Smooth muscle cell of the brain vasculature (primary cell): ENCODE results near the gene KSR2.
"Not testable (repeated sequence)": the region's sequence is repeated elsewhere in the genome, so short reads cannot be mapped to it uniquely, and the experiment has no call there.

ENCODE experiments used
- DNase-seq: peaks from one replicate; pipeline ENCODE4 v3.0.0-alpha.2; 2012; ENCODE audit warnings: low read depth, low spot score

Gene KSR2

GRCh38 chr12:117891265-117891664 lies 77.5 kb downstream of the KSR2 start:
- DNase-seq, result not testable (repeated sequence)

- DNase-seq, result no peak
Measured at GRCh38 chr12:117890644-117891043, 78.1 kb downstream of the KSR2 start.

- no peak for DNase-seq
Measured at GRCh38 chr12:117890137-117890536, 78.7 kb downstream of the KSR2 start.

GRCh38 chr12:117889098-117889497 lies 79.7 kb downstream of the KSR2 start:
- no peak for DNase-seq

GRCh38 chr12:117885211-117885610 lies 83.6 kb downstream of the KSR2 start:
- DNase-seq, result no peak

GRCh38 chr12:117884161-117884560 lies 84.6 kb downstream of the KSR2 start:
- no peak for DNase-seq

- DNase-seq, result no peak
Measured at GRCh38 chr12:117882603-117883184, 86.1 kb downstream of the KSR2 start.

- no peak for DNase-seq
Measured at GRCh38 chr12:117882181-117882580, 86.6 kb downstream of the KSR2 start.

GRCh38 chr12:117881517-117881916 lies 87.3 kb downstream of the KSR2 start:
- no peak for DNase-seq

GRCh38 chr12:117878605-117879004 lies 90.2 kb downstream of the KSR2 start:
- no peak for DNase-seq

GRCh38 chr12:117876436-117876816 lies 92.4 kb downstream of the KSR2 start:
- DNase-seq, result no peak

GRCh38 chr12:117875744-117876435 lies 92.9 kb downstream of the KSR2 start:
- no peak for DNase-seq

- no peak for DNase-seq
Measured at GRCh38 chr12:117874842-117875434, 93.9 kb downstream of the KSR2 start.

- not testable (repeated sequence) for DNase-seq
Measured at GRCh38 chr12:117874198-117874597, 94.6 kb downstream of the KSR2 start.

- no peak for DNase-seq
Measured at GRCh38 chr12:117872546-117873169, 96.1 kb downstream of the KSR2 start.

- DNase-seq, result no peak
Measured at GRCh38 chr12:117869551-117869950, 99.2 kb downstream of the KSR2 start.

GRCh38 chr12:117867348-117867747 lies 101.4 kb downstream of the KSR2 start:
- no peak for DNase-seq

GRCh38 chr12:117865505-117865904 lies 103.3 kb downstream of the KSR2 start:
- DNase-seq, result no peak

- no peak for DNase-seq
Measured at GRCh38 chr12:117863002-117863709, 105.6 kb downstream of the KSR2 start.

- no peak for DNase-seq
Measured at GRCh38 chr12:117861691-117862090, 107.1 kb downstream of the KSR2 start.

- DNase-seq, result not testable (repeated sequence)
Measured at GRCh38 chr12:117860787-117861290, 108.0 kb downstream of the KSR2 start.

- no peak for DNase-seq
Measured at GRCh38 chr12:117860111-117860510, 108.7 kb downstream of the KSR2 start.
